HG02981 (cell line): ENCODE measurements around the gene HIP1.
"Not testable (repeated sequence)": the region's sequence is repeated elsewhere in the genome, so short reads cannot be mapped to it uniquely, and the experiment has no call there.

Source experiments
- ATAC-seq: cut with Tn5 transposase; IDR thresholded peaks from one replicate; pipeline ENCODE4 v1.9.1; 2021; ENCODE audit warnings: mild to moderate bottlenecking, moderate library complexity; ENCODE audit not compliant: unreplicated experiment

The HIP1 gene

GRCh38 chr7:75717746-75718145 lies 21.0 kb downstream of the HIP1 start:
- not testable (repeated sequence) for ATAC-seq

GRCh38 chr7:75716992-75717626 lies 21.6 kb downstream of the HIP1 start:
- ATAC-seq, result no peak

- no peak for ATAC-seq
These were observed 22.9 kb downstream of the HIP1 start for GRCh38 chr7:75715864-75716263.

- no peak for ATAC-seq
These were observed 26.0 kb downstream of the HIP1 start for GRCh38 chr7:75712517-75713361.

GRCh38 chr7:75711656-75712514 lies 26.9 kb downstream of the HIP1 start:
- no peak for ATAC-seq

GRCh38 chr7:75711076-75711475 lies 27.7 kb downstream of the HIP1 start:
- ATAC-seq, result no peak

- no peak for ATAC-seq
These were observed 33.8 kb downstream of the HIP1 start for GRCh38 chr7:75704928-75705327.

- no peak for ATAC-seq
These were observed 36.2 kb downstream of the HIP1 start for GRCh38 chr7:75702515-75702914.

GRCh38 chr7:75699993-75700392 lies 38.7 kb downstream of the HIP1 start:
- no peak for ATAC-seq

GRCh38 chr7:75698358-75698757 lies 40.4 kb downstream of the HIP1 start:
- no peak for ATAC-seq

- no peak for ATAC-seq
These were observed 42.3 kb downstream of the HIP1 start for GRCh38 chr7:75696263-75697037.

GRCh38 chr7:75694638-75695399 lies 43.9 kb downstream of the HIP1 start:
- ATAC-seq, result no peak

- ATAC-seq, result not testable (repeated sequence)
These were observed 45.1 kb downstream of the HIP1 start for GRCh38 chr7:75693668-75694067.

GRCh38 chr7:75691793-75692543 lies 46.8 kb downstream of the HIP1 start:
- ATAC-seq, result no peak

GRCh38 chr7:75690121-75690523 lies 48.6 kb downstream of the HIP1 start:
- no peak for ATAC-seq

- ATAC-seq, result no peak
These were observed 49.3 kb downstream of the HIP1 start for GRCh38 chr7:75689246-75690099.

- ATAC-seq, result no peak
These were observed 50.3 kb downstream of the HIP1 start for GRCh38 chr7:75688200-75689136.
